HTR-8/SVneo (cell line): ENCODE measurements around the gene ATXN7L3.

Experiments used
- DNase-seq: peaks from one replicate; pipeline ENCODE4 v3.0.0; 2011; ENCODE audit warnings: low spot score, mixed read lengths; ENCODE audit not compliant: insufficient read length
- FAIRE-seq: peaks from 2 replicates; lab custom pipeline; 2011; peaks lifted over from hg19 to GRCh38; lab: Jason Lieb, UNC

The ATXN7L3 gene

GRCh38 chr17:44203731-44204440 lies 4.2 kb upstream of the ATXN7L3 start:
- FAIRE-seq (peak; percentile 82), DNase-seq (peak; percentile 69)

DNA sequence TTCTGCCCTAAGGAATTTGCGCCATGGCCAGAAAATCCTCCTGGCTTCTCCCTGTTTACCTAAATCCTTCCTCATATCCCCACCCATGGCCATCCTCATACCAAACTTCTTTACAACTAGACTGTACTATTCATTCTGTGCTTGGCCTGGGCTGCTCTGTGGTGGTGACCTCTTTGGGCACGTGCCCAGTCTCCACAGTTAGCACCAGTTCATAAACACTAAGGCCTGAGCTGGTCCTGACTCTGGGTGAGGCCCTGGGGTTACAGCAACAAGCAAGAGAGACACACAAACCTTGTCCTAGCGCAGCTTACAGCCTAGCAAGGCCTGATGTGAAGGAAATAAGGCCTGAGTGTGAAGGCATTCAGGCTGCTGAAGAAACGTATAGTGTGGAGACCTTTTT lies 3.1 kb upstream of the ATXN7L3 start:
- no peak for DNase-seq
- peak; percentile 83 for FAIRE-seq

DNA sequence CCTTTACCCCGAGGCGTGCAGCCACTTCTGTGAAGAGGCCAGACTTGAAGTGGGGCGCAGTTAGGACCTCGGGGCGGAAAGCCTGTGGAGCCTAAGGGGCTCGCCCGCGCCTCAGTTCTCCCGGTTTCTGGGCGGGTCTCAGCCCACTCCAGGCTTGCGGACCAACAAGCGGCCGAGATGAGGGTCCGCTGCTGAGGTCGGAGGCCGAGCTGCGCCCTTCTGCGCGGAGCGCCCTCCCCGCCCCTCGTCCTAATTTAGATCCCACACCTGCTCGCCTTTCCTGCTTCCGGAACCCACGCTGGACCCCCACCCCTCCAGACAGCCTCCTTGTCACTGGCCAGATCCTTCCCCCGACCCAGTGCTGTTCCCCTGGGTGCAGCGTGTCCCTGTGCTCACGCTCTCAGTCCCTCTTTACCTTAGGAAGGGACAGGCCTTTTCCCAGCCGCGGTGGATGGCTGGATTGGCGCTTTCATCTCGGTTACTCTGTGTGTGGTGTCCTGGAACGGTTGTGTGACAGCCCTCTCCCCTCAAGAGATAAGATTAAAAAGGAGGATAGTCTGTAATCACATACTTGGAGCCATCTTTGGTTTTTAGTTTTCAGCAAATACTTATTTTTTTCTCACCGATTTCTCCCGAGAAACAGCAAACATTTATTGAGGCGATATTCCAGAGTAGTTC lies 933 bp upstream of the ATXN7L3 start:
- FAIRE-seq (no peak), DNase-seq (peak; percentile 38)

- no peak for FAIRE-seq
- peak; percentile 79 for DNase-seq
Observed at GRCh38 chr17:44198721-44199552, 747 bp downstream of the ATXN7L3 start.

- DNase-seq, result peak; percentile 65
Observed at GRCh38 chr17:44197980-44198720, 1.5 kb downstream of the ATXN7L3 start.

DNA sequence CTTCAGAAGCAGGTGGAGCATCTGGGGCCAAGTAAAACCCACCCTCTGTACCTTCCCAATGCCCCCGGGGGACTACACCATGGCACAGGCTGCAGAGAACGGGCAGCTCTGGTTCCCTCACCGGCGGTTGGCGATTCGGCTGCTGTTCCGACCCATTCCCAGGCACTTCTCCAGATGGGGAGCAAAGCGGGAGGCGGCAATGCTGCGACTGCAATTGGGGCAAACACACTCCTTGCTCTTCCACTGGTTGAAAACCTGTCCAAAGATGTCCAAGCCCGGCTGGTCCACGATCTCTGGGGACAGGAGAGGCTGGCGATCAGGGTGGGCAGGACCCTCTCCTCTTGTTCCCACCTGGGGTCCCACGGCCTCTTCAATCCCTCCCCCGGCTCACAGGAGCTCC lies 2.6 kb downstream of the ATXN7L3 start:
- FAIRE-seq (peak; percentile 36), DNase-seq (no peak)

More at GRCh38 chr17:44197980-44198720, 1.5 kb downstream of the ATXN7L3 start:
- FAIRE-seq, result peak; percentile 54

GRCh38 chr17:44193326-44194084 lies 6.2 kb downstream of the ATXN7L3 start:
- DNase-seq, result no peak
- no peak for FAIRE-seq

GRCh38 chr17:44192750-44193149 lies 6.9 kb downstream of the ATXN7L3 start:
- FAIRE-seq (peak; percentile 81), DNase-seq (no peak)

DNA sequence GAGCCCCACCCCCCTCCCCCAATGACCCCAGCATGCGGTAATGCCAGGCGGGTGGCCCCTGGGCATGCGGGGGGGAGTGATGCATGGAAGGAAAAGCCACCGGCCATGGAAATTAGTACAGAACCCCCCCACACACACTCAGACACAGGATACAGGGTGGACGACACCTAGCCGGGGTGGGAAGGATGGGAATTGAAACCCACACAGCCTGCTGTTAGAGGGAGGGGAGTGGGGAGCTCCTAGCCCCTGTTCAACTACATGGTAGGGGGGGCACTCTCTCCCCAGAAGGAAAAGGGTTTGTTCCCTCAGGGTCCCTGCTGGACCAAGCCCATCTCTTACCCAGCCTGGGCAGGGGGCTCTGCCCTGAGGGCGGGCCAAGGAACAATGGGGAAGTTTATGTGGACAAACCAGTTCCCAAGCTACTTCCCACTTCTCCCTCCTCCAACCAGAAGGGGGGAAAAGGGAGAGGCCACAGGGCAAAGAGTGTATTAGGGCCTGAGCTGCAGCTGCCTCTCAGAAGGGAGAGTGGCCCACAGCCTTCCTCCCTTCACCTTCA lies 7.7 kb downstream of the ATXN7L3 start:
- DNase-seq, result no peak
- FAIRE-seq, result no peak

DNA sequence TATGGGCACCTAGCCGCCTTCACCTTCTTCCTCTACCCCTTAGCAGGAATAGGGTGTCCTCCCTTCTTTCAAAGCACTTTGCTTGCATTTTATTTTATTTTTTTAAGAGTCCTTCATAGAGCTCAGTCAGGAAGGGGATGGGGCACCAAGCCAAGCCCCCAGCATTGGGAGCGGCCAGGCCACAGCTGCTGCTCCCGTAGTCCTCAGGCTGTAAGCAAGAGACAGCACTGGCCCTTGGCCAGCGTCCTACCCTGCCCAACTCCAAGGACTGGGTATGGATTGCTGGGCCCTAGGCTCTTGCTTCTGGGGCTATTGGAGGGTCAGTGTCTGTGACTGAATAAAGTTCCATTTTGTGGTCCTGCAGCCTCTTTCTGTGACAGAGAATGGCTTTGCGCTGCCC lies 8.3 kb downstream of the ATXN7L3 start:
- FAIRE-seq (no peak), DNase-seq (no peak)

DNA sequence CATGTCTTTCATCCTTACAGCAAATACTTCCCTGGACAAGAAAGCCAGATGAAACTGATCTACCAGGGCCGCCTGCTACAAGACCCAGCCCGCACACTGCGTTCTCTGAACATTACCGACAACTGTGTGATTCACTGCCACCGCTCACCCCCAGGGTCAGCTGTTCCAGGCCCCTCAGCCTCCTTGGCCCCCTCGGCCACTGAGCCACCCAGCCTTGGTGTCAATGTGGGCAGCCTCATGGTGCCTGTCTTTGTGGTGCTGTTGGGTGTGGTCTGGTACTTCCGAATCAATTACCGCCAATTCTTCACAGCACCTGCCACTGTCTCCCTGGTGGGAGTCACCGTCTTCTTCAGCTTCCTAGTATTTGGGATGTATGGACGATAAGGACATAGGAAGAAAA lies 9.2 kb downstream of the ATXN7L3 start:
- FAIRE-seq (no peak), DNase-seq (no peak)

DNA sequence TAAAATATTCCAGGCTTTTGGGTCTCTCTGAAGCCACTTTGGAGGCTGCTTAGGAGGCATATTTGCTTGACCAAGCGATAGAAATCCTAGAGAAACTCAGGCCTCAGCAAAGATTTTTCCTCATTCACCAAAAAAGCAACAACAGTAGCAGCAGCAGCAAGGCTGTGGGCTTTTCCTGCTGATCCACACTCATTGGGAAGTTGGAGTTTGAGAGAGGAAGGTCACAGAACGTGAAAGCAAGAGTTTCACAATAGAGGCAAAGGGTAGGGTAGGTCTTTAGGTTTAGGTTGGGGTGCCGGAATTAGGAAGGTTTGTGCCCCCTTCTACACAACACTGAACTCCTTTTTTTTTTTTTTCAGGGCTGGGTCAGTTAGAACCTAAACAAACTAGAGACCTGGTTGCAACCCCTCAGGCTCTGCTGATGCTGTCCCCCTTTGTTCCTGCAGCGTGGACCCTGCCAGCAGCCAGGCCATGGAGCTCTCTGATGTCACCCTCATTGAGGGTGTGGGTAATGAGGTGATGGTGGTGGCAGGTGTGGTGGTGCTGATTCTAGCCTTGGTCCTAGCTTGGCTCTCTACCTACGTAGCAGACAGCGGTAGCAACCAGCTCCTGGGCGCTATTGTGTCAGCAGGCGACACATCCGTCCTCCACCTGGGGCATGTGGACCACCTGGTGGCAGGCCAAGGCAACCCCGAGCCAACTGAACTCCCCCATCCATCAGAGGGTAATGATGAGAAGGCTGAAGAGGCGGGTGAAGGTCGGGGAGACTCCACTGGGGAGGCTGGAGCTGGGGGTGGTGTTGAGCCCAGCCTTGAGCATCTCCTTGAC lies 10.9 kb downstream of the ATXN7L3 start:
- peak; percentile 13 for FAIRE-seq
- DNase-seq, result no peak

GRCh38 chr17:44187131-44187899 lies 12.4 kb downstream of the ATXN7L3 start:
- FAIRE-seq (peak; percentile 90), DNase-seq (peak; percentile 84)

GRCh38 chr17:44186307-44187130 lies 13.2 kb downstream of the ATXN7L3 start, which contains the start of gene TMUB2:
TSS of gene TMUB2 (plus strand) at chr17:44186972. CDS start at chr17:44187709, 737 bp downstream.
- DNase-seq (peak; percentile 100), FAIRE-seq (peak; percentile 99)

DNA sequence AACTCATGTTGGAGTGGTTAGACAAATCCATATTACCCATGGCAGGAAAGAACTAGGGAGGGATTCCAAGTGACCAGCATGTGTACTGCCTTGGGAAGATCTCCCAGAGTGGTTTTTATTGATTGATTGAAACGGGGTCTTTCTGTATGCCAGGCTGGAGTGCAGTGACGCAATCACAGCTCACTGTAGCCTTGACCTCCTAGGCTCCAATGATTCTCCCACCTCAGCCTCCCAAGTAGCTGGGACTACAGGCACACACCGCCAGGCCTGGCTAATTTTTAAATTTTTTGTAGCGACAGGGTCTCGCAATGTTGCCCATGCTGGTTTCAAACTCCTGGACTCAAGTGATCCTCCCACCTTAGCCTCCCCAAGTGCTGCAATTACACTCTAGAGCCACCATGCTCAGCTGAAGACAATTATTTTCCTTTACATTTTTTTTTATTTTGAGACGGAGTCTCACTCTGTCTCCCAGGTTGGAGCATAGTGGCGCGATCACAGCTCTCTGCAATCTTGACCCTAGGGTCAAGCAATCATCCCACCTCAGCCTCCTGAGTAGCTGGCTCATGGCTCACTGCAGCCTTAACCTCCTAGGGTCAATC lies 15.4 kb downstream of the ATXN7L3 start:
- no peak for FAIRE-seq
- DNase-seq, result no peak

DNA sequence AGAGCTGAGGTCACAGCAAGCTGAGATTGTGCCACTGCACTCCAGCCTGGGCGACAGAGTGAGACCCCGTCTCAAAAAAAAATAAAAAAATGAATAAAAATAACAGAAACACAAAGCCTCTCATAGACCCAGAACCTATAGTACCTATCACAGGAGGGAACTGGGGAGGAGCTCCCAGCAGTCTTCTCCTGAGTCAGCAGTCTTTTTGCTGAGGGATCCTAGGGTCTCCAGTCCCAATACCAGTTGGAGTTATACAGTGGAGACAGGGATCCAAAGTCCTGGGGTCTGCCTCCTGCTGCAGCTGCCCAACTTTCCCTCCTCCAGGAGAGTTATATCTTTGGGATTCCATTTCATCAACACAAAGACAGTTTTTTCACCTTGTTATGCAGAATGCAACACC lies 16.7 kb downstream of the ATXN7L3 start:
- FAIRE-seq (no peak), DNase-seq (no peak)
